Activated CD8-positive, alpha-beta memory T cell treated with anti-CD3 and anti-CD28 coated beads for 1 hour (primary cell): ENCODE measurements around the gene TRIM65.
"Not testable (repeated sequence)": the region's sequence is repeated elsewhere in the genome, so short reads cannot be mapped to it uniquely, and the experiment has no call there.

Experiments used
- DNase-seq, 2 donors: peaks; one replicate each; pipeline ENCODE4 v3.0.0-alpha.2; 2020; ENCODE audit warnings: low read depth in 1 of 2; ENCODE audit errors: extremely low read depth in 1 of 2

TRIM65 gene

DNA sequence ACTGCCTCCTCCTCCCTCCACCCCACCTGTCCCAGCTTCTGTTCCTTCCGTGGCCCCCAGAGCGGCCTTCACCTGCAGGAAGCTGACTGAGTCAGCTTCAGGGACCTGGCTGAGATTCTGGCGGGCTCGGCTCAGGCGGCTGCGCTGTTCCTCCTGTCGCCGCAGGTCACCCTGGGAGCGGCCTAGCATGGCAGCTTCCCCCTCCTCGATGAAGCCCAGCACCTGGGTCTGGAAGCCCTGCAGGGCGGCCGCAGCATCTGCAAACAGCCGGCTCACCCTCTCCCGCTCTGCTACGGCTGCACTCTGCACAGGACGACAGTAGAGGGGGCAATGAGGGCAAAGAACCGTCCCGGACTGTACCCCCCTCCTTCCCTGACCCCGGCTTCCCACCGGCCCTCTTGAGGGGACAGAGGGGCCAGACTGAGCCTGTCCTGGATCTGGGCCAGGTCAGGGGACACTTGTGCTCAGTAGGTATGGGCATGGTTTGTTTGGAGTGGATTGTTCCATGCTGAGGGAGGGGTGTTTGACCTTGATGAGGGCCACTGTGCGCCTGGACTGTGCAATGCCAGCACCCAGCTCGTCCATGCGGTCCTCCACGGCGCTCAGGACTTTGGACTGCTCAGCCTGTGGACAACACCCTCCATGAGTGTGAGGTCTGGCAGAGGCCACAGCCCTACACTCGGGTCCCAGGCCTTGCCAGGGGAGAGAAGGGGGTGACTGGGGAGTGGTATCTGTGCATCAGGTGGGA is 20.4 kb downstream of the TRIM65 start:
- peak; percentile 62 to 64 for DNase-seq

DNA sequence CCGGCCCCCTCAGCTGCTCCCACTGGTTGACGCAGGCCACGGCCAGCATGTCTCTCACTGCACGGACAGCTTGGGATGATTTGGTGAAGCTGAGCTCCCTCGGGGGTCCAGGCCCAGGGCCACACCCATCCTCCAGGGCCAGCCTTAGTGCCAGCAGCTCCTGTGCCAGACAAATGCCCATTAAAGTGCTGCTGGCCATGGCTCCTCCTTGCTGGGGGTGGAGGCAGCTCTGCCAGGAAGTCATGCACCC is 20.9 kb downstream of the TRIM65 start:
- no peak for DNase-seq

DNA sequence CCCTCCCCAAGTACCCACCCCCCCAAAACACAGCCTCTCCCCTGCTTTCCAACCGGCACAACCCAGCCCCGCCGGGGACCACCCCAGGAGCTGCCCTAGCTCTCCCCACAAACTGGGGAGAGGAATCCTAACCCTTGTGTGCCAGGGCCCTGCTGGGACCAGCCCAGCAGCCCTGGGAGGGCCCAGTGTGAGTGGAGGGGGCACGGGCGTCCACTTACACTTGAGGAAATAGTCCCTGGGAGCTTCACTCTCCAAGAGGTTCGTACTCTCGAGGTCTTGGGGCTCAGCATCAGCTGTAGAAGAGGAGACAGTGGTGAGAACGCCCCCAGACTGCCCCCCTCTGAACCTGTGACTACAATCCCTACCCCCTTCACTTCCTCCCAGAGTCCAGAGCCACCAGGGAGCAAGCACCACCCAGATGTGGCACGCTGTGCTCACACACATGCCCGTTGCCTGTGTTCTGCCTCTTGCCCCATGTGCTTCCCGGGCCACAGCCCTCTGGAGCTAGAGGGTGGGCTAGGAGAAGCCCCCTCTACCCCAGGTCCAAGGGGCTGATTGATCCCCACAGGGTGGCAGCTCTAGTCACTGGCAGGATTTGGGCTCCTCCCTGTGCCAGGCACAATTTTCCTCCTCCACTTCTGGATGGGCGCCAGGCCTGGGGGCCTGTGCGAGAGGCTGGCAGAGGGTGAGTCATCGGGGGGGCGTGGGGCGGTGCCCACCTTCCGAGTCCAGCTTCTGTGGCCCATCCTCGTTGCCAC is 21.4 kb downstream of the TRIM65 start:
- DNase-seq = no peak

DNA sequence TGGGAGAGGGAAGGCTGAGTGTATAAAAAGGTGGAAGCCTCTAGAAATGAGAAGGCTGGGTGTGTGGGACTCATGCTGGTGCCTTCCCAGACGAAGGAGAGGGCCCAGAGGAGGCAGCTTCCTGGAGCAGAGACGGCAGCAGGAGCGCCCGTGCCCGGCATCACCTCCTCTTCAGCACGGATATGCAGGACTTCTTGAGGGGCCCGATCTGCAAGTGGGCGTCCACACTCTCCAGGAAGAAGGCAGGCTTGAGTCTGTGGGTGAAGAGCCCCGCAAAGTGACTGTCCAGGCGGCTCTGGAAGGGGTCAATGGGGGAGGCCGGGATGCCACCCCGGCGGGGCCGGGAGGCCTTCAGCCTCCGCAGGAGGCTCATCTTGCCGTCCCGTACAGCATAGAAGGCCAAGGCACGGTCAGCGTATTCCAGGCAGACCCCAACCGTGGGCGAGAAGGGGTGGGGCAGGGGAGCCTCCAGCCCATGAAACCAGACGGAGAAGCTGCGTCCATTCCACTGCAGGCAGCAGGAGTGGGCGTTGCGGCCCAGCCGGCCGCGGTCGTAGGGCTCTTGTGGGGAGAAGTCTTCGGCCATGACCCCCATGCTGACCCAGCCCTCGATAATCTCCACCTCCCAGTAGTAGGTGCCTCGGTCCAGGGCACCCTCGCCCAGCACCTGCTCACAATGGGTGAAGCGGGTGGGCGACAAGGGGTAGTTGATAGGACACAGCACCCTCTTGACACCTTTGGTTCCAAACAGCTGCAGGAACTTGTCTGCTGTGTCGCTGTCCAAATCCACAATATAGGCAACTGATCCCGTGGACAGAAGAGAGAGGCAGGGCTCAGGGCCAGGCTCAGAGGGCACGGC is 22.2 kb downstream of the TRIM65 start:
- no peak for DNase-seq

DNA sequence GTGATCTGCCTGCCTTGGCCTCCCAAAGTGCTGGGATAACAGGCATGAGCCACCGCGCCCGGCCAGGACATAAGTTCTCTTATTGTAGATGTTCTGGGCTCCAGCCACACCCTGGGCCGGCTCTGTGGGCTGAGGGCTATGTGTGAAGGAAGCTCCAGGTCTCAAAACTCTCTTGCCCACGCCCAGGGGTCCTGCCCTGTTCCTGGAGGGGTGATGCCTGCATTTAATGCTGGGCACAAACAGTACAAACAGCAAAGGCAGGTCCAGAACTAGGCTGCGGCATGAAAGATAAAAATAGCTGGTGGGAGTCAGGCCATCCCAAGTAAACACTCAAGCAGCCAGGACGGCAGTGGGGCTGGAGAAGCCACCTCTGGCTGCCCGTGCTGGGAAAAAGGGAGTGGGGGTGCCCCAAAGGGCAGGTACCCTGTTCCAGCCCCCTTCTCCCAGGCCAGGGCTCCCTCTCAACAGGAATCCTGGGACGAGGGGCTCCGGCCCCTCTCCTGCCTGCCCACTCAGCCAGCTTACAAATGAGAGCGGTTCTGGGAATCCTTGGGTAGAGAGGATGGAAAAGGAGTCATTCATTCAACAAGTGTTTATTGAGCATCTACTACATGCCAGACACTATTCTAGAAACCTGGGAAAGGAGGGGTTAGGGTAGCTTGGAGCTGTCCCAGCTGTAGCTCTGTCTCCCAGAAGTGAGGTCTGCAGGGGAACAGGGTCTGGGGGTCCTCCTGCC is 23.0 kb downstream of the TRIM65 start:
- no peak for DNase-seq

DNA sequence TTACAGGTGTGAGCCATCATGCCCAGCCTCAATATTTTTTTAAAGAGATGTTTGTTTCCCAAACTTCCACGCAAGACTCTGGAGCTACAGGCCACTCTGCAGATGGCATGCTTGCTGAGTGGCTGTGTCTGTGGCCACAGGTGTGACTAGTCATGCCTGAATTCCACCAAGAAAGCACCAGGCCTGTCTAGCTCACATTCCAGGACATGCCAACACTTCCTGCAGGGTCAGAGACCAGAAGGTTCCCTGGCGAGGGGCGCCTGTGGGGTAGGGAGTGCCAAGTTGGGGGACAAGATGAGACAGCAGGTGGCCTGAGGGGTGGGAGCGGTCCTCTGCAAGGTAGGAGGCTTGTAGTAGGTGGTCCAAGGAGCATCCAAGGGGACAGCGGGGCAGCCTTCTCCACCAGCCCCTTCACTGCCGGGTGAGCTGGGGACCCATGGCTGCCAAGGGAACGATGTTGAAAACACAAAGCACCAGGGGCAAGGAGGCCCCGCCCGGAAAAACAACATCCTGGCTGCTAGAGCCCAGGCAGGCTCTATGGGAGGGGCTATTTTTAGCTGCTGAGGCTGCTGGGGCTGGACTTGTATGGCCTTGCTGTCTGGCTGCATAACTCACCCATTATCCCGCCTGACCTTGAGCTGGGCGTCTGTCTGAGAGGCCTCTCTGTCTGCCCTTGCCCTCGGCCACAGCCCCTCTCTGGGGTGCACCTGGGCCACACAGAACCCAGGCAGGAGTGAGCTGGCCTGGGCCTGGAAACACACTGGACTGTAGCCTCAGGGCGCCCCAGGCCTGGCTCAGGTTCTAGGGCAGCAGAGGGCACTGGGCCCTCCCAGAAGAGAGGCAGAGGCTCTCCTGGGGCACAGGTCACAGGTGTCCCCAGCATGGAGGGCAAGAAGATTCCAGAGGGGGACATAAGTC is 24.1 kb downstream of the TRIM65 start:
- peak in 1 of 2 donors; percentile 42 for DNase-seq

DNA sequence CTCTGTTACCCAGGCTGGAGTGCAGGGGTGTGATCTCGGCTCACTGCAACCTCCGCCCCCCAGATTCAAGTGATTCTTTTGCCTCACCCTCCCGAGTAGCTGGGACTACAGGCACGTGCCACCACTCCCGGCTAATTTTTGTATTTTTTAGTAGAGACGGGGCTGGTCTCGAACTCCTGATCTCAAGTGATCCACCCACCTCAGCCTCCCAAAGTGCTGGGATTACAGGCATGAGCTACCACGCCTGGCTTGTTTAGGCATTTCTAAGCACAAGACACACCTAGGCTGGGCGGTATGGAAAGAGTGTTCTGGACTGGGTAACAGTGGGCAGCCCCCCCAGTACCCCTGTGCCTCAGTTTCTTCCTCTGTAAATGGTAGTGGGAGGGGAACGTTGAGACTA is 26.5 kb downstream of the TRIM65 start:
- DNase-seq = not testable (repeated sequence)

DNA sequence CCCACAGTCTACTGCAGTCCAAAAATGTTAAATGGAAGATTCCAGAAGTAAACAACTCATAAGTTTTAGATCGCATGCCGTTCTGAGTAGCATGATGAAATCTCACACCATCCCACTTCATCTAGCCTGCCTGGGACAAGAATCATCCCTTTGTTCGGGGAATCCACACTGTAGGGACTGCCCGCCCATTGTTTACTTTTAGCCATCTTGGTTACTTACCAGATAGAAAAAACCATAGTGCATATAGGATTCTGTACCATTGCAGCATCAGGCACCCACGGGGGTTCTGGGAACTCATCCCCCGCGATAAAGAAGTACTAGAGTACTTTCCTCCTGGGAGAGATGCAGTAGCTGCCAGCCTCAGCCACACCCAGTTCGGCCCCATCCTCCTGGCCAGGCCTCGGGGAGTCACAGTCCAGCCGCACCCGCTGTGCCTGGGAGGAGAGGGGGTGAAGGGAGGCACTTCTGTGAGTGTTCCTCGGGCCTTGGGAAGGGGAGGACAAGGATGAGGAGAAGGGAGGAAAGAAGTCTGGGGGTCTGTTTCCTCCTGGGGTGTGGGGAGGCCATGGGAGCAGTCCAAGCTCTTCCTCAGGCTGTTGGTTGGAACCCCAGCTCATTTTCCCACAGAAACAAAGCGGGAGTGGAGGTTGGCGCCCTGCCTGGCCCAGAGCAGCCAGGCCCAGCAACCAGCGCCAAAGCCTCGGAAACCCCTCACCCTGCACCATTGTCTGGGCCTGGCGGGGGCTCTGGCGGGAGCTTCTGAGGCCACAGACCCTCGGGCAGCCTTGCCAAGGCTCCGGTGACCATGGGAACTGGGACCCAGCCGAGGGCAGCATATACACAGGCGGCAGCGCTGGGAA is 27.2 kb downstream of the TRIM65 start:
- no peak for DNase-seq

DNA sequence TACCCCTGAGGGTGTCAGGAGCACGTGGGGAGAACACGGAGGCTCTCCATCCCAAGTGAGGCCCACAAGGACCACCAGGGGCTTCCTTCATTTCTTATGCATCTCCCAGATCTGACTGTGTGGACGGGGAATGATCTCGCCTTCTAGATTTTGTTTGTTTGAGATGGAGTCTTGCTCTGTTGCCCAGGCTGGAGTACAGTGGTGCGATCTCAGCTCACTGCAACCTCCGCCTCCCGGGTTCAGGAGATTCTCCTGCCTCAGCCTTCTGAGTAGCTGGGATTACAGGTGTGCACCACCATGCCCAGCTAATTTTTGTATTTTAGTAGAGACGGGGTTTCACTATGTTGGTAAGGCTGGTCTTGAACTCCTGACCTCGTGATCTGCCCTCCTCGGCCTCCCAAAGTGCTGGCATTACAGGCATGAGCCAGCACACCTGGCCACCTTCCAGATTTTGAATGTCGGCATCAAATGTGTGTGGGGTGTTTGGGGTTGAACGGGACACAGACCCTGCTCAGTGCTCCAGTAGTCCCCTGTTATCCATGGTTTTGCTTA is 27.9 kb downstream of the TRIM65 start:
- not testable (repeated sequence) for DNase-seq

DNA sequence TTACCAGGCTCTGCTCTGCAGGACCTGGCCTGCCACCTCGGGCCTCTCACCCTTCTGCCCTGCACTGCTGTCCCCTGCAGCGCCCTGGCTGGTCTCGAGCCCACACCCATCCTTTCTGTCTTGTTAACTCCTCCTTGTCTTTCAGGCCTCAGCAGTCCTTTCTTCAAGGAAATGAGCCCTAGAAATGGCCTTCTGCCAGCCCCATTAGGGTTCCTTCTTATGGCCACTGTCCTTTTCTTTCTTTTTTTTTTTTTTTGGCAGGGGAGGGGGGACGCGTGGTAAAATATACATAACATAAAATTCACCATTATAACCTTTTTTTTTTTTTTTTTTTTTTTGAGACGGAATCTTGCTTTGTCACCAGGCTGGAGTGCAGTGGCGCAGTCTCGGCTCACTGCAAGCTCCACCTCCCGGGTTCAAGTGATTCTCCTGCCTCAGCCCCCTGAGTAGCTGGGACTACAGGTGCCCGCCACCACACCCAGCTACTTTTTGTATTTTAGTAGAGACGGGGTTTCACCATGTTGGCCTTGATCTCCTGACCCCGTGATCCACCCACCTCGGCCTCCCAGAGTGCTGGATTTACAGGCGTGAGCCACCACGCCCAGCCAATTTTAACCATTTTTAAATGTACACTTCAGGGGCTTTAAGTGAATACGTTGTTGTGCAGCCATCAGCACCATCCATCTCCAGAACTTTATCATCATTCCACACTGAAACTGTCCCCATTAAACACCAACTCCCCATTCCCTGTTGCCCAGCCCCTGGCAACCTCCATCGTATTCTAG is 31.2 kb downstream of the TRIM65 start:
- DNase-seq = not testable (repeated sequence)

DNA sequence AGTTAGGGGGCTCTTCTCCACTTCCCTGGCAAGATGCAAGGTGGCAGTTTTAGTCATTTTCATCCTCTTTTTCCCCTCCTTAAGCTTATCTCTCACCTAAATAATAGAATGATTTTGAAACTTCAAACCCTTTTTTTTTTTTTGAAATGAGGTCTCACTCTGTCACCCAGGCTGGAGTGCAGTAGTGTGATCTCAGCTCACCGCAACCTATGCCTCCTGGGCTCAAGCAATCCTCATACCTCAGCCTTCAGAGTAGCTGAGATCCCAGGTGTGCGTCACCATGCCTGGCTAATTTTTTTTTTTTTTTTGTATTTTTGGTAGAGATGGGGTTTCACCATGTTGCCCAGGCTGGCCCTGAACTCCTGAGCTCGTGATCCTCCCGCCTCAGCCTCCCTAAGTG is 31.9 kb downstream of the TRIM65 start:
- not testable (repeated sequence) for DNase-seq

DNA sequence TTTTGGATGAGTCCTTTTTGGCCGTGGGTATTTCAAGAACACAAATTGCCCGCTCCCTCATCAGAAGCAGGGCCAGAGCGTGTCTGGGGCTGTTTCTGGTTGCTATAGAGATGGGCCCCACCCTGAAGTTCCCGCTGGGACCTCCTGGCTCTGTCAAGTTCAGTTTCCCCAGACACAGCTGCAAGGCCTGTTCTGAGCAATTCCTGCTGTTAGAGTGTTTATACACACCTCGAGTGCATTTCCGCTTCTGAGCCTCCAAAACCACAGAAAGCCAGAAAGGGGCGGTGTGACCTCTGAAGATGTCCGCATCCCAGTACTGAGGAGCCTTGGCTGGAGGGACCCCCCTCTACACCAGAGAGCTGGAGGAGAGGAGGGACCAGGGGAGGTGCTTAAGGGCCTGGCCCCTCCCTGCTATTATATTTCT is 32.3 kb downstream of the TRIM65 start:
- no peak for DNase-seq

DNA sequence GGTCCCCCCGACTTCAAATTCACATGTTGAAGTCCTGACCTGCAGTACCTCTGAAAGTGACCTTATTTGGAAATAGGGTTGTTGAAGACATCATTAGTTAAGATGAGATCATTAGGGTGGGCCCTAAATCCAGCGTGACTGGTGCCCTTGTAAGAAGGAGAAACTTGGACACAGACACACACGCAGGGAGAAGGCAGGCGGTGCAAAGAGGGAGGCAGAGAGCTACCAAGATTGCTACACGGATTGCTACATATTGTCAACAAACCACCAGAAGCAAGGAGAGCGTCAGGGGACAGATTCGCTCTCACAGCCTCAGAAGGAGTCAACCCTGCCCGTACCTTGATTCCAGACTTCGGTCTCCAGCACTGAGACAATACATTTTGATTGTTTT is 34.8 kb downstream of the TRIM65 start:
- DNase-seq = no peak

DNA sequence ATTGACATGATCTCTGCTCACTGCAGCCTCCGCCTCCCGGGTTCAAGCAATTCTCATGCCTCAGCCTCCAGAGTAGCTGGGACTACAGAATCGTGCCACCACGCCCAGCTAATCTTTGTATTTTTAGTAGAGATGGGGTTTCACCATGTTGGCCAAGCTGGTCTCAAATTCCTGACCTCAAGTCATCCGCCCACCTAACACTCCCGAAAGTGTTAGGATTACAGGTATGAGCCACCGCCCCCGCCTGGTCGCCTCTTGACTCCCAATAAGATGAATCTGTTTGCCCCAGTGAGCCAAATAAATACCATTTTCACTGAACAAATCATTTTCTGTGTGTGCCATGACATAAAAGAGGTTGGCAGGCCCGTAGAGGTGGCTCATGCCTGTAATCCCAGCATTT is 37.4 kb downstream of the TRIM65 start:
- DNase-seq = not testable (repeated sequence)

DNA sequence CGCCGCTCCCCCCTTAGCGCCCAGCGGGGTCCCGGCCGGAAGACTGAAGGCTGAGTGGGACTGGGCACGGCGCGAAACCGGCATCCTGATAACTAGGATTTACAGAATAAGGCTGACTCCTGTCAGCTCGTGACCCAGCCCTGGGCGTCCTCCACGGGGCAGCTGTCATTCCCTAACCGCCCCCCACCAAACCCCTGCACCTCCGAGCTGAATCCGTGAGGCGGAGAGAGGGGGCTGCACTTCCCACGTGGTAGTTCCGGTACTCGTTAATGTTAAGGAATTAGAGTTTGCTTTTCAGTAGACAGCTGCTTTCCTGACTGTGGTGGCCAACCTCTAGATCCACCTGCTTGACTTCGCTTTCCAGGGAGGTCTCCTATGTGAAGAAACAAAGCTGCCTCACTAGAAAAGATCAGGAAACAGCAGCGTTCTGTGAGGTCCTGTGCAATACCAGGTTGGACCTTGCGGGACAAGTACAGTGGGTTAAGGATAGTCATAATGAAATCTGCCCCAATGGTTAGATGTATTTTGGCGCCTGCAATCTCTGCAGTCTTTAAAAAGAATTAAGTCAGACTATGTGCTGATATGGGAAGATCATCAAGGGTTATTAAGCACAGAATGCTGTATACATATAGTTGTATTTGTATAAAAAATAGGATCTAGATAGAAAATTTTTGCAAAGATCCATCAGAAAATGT is 40.5 kb downstream of the TRIM65 start:
- DNase-seq = peak in 1 of 2 donors; percentile 35

DNA sequence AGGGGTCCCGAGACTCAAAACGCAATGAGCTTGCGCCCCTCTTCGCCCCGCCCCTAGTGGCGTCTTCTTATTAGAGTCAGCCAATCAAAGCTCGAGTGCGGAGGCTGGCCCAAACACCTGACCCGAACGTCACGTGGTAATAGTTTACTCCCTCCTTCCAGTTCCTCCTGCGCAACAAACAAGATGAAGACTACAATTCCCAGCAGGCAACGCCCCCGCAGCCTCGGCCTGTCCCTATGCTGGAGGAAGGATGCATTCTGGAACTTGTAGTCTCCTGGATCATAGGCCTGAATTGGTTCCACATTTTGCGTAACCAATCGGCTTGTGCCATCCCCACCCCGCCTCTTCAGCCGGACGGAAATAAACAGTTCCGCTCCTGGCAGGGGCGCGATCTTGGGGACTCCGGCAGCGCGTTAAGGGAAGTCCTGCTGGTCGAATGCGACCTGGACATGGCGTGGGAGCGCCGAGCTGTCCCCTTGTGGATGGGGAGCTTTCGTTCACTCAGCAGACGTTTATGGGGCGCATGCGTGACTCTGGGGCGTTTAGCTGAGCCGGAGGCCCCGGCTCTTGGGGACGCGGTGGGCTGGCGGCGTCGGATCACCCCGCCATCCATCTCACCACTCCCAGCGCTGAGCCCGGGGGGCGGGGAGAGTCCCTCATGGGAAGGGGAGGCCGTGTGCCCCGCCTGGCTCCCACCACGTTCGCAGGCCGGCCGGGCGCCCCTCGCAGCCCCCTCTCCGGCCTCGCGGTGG is 41.3 kb downstream of the TRIM65 start, which contains the start of gene WBP2:
WBP2 (minus strand) TSS at position 26 of the 752 bp plus-strand sequence. CDS start 38 bp downstream, outside the sequence.
- DNase-seq = peak; percentile 88 to 97
